Gastrocnemius medialis (tissue), 4 donors: ENCODE results near the gene DOC2A. TPM values are rescaled to one million over a fixed set of nuclear protein-coding genes. Genes with fewer than 3 reads are reported as not detected.
"Not testable (repeated sequence)": the region's sequence is repeated elsewhere in the genome, so short reads cannot be mapped to it uniquely, and the experiment has no call there.

Source experiments
- ATAC-seq, 2 donors: fragments of 150-250 bp; one replicate each; pipeline ENCODE4 v1.9.1; 2016
- DNase-seq, 2 donors: peaks; one replicate each; pipeline ENCODE4 v3.0.0-alpha.2; 2019
- H3K27ac ChIP-seq, 4 donors: fragments of 200-600 bp; sonication (generic); 1 replicate in 1 of 4; 2 replicates in 3 of 4; pipeline ENCODE4 v1.5.1; 2016 to 2018; ENCODE audit warnings: mild to moderate bottlenecking in 2 of 4, moderate library complexity in 1 of 4
- H3K27me3 ChIP-seq, 3 donors: fragments of 200-600 bp; sonication (generic) in 2 of 3; 1 replicate in 1 of 3; 2 replicates in 2 of 3; pipeline versions ENCODE4 v1.5.1 to v1.6.0; 2016 to 2019; ENCODE audit warnings: mild to moderate bottlenecking in 1 of 3, moderate library complexity in 1 of 3
- H3K36me3 ChIP-seq, 2 donors: fragments of 200-600 bp; sonication (generic) in 1 of 2; one replicate each; pipeline ENCODE4 v1.5.1; 2017 to 2018
- H3K4me1 ChIP-seq, 2 donors: fragments of 200-600 bp; sonication (generic) in 1 of 2; one replicate each; pipeline ENCODE4 v1.5.1; 2016 to 2017; ENCODE audit warnings: mild to moderate bottlenecking in 2 of 2
- H3K4me3 ChIP-seq, 4 donors: fragments of 200-600 bp; sonication (generic) in 3 of 4; 1 replicate in 1 of 4; 2 replicates in 3 of 4; pipeline ENCODE4 v1.5.1; 2016 to 2019; ENCODE audit warnings: mild to moderate bottlenecking in 2 of 4
- H3K9me3 ChIP-seq, 3 donors: fragments of 200-600 bp; sonication (generic) in 2 of 3; 1 replicate in 1 of 3; 2 replicates in 2 of 3; pipeline ENCODE4 v1.5.1; 2016 to 2019
- POLR2A ChIP-seq, 2 donors: fragments of 450-650 bp; IDR thresholded peaks; one replicate each; pipeline ENCODE4 v1.6.1; 2017; ENCODE audit warnings: antibody characterized with exemption in 2 of 2, mild to moderate bottlenecking in 2 of 2, moderate library complexity in 2 of 2
- in situ Hi-C, 4 donors: fragments of 200-750 bp; cut with MboI; loops; one replicate each; pipeline versions ENCODE4 v1.15.0 to v1.8.0; 2017; ENCODE audit warnings: low sequenced_read_pairs in 4 of 4
- intact Hi-C: fragments of 100-400 bp; cut with DNase I; formaldehyde crosslinking; loops from one replicate; pipeline ENCODE4 v1.15.1; 2023; ENCODE audit warnings: low total_unique reads
- total RNA-seq, 4 donors: library from RNA; depleted of rRNA; stranded (reverse); fragments of >200 nt; gene quantifications; one replicate each; pipeline versions ENCODE4 v1.1.0 to v1.2.3, GENCODE V29; 2016
- TF ChIP-seq, protein P1 (sequence below), 5 experiments: fragments of 450-650 bp in 3 of 5; fragments of 200-600 bp in 2 of 5; sonication (generic) in 2 of 5; IDR thresholded peaks in 4 of 5; conservative IDR thresholded peaks in 1 of 5; 1 replicate in 4 of 5; 2 replicates in 1 of 5; pipeline ENCODE4 v1.5.1; 2016 to 2019; ENCODE audit warnings: antibody characterized with exemption in 5 of 5, mild to moderate bottlenecking in 3 of 5, moderate library complexity in 3 of 5

Gene DOC2A
- total RNA-seq, 4 donors from 2014 or later = not detected

DNA sequence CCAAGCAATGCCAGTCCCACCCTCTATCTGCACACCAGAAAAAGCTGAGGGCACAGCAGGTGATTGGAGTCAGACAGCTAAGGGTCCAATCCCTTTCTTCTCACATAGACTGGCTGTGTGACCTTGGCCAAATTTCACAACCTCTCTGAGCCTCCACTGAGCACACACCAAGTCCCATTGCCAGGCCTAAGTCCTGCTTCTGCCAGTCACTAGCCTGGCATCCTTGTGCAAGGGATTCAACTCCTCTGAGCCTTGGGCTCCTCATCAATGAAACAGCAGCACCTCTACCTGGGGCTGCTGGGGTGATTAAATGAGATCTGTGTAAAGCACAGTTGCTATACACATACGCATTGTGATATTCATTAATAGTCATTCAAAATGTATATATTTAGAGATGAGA is 35.8 kb upstream of the DOC2A start:
- no peak for ATAC-seq
- Histone ChIP-seq H3K9me3 (no peaks in the 10 kb centered on the region), H3K27ac (no peak overlapping the region), H3K36me3 (no peaks in the 10 kb centered on the region), H3K4me3 (no peak overlapping the region), H3K27me3 (no peaks in the 10 kb centered on the region), H3K4me1 (no peaks in the 10 kb centered on the region)
- intact Hi-C loops = no loop called here
- in situ Hi-C loops = loop anchor here in 2 of 4 donors (10.0 to 25.0 kb wide), 2 partner anchors 138 to 359 kb away; partner anchors contain the start of genes CORO1A (in 1 of the 2) and QPRT (in 1 of the 2)
- no peak for DNase-seq
- no peak for TF ChIP-seq POLR2A (IDR thresholded peaks at IDR 0.05)

DNA sequence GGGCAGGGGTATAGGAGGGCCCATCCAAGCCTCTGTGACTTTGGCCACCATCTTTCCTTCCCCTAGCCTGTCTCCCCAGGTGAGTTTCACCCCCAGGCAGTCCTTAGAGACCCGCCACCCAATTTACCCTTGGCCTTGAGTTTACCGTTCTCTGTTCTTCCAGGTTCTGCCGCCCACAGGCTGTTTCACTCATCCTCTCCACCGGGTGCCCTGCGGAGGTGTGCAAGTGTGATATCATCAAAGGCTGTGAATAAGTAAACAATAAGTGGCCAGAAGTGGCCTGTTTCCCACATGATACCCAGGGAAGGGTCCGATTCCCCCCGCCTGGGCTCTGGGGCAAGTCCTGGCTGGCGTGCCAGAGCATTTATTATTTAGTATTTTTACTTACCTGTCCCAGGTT is 35.4 kb upstream of the DOC2A start:
- ATAC-seq (no peak), DNase-seq (no peak)
- in situ Hi-C loops (loop anchor here in 2 of 4 donors (10.0 to 25.0 kb wide), 2 partner anchors 139 to 359 kb away; partner anchors contain the start of genes CORO1A (in 1 of the 2) and QPRT (in 1 of the 2)), intact Hi-C loops (no loop called here)
- no peaks in the 10 kb centered on the region for H3K27me3 ChIP-seq
- H3K4me3 ChIP-seq = no peak overlapping the region
- H3K4me1 ChIP-seq = no peaks in the 10 kb centered on the region
- H3K27ac ChIP-seq = no peak overlapping the region
- no peaks in the 10 kb centered on the region for H3K9me3 ChIP-seq
- H3K36me3 ChIP-seq = no peaks in the 10 kb centered on the region
- TF ChIP-seq, protein P1, sequence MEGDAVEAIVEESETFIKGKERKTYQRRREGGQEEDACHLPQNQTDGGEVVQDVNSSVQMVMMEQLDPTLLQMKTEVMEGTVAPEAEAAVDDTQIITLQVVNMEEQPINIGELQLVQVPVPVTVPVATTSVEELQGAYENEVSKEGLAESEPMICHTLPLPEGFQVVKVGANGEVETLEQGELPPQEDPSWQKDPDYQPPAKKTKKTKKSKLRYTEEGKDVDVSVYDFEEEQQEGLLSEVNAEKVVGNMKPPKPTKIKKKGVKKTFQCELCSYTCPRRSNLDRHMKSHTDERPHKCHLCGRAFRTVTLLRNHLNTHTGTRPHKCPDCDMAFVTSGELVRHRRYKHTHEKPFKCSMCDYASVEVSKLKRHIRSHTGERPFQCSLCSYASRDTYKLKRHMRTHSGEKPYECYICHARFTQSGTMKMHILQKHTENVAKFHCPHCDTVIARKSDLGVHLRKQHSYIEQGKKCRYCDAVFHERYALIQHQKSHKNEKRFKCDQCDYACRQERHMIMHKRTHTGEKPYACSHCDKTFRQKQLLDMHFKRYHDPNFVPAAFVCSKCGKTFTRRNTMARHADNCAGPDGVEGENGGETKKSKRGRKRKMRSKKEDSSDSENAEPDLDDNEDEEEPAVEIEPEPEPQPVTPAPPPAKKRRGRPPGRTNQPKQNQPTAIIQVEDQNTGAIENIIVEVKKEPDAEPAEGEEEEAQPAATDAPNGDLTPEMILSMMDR (IDR thresholded peaks at IDR 0.05 in 4 of 5, conservative IDR thresholded peaks at IDR 0.05 in 1 of 5) = no peak
- TF ChIP-seq POLR2A (IDR thresholded peaks at IDR 0.05) = no peak

DNA sequence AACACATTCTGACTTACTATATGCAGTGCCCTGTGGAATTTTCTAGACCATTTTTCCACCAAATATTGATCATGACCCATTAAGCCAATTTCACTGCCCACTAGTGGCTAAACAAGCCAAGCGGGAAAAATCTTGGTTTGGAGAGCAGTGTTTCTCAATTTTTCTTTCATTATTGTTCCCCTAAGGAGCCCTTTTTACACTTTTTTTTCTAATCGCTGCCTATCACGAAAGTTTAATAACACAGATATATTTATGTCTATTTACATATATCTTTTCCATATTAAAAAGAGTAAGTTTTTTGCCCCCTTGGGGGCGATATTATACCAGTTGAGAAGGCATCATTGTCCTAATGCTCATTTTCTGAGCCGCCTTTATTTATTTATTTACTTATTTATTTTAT is 31.0 kb upstream of the DOC2A start:
- H3K9me3 ChIP-seq = no peaks in the 10 kb centered on the region
- ATAC-seq (no peak), DNase-seq (no peak)
- H3K4me3 ChIP-seq = no peak overlapping the region
- in situ Hi-C loops = loop anchor here in 2 of 4 donors (10.0 to 25.0 kb wide), 2 partner anchors 143 to 355 kb away; partner anchors contain the start of genes CORO1A (in 1 of the 2) and QPRT (in 1 of the 2)
- intact Hi-C loops = loop anchor here (2.0 kb wide), 1 partner anchor 51 kb away; no protein-coding TSS in a partner anchor
- H3K4me1 ChIP-seq = no peaks in the 10 kb centered on the region
- H3K36me3 ChIP-seq = no peaks in the 10 kb centered on the region
- TF ChIP-seq, protein P1 (IDR thresholded peaks at IDR 0.05 in 4 of 5, conservative IDR thresholded peaks at IDR 0.05 in 1 of 5) = peak in 3 of 5 experiments; percentile 34 to 65 (median 48)
- TF ChIP-seq POLR2A (IDR thresholded peaks at IDR 0.05) = no peak
- no peaks in the 10 kb centered on the region for H3K27me3 ChIP-seq
- no peak overlapping the region for H3K27ac ChIP-seq

DNA sequence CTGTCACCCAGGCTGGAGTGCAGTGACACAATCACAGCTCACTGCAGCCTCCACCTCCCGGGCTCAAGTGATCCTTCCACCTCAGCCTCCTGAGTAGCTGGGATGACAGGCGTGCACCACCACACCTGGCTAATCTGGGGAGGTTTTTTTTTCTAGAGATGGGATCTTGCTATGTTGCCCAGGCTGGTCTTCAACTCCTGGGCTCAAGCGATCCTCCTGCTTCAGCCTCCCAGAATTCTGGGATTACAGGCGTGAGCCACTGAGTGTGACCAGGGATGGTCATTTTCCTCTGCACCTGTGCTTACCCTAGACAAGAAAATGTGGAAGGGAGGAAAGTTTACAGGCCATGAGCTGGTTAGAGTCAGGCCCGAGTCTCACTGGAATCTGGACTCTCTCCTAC is 29.9 kb upstream of the DOC2A start:
- ATAC-seq, H3K27ac ChIP-seq, intact Hi-C loops, H3K36me3 ChIP-seq, H3K27me3 ChIP-seq, H3K9me3 ChIP-seq, DNase-seq, H3K4me1 ChIP-seq, H3K4me3 ChIP-seq: not testable (repeated sequence)
- in situ Hi-C loops = loop anchor here in 2 of 4 donors (10.0 to 25.0 kb wide), 2 partner anchors 144 to 353 kb away; partner anchors contain the start of genes CORO1A (in 1 of the 2) and QPRT (in 1 of the 2)

- peaks cover 0 to 5% (median 0%) of the 10 kb centered on the region in 3 donors for H3K27me3 ChIP-seq
- in situ Hi-C loops = loop anchor here in 2 of 4 donors (10.0 to 25.0 kb wide), 2 partner anchors 145 to 353 kb away; partner anchors contain the start of genes CORO1A (in 1 of the 2) and QPRT (in 1 of the 2)
- no peak for ATAC-seq
Measured at GRCh38 chr16:30040221-30040620, 29.4 kb upstream of the DOC2A start.

More at GRCh38 chr16:30040221-30040620, 29.4 kb upstream of the DOC2A start:
- no peak for DNase-seq
- Histone ChIP-seq H3K27ac (no peak overlapping the region), H3K4me3 (no peak overlapping the region), H3K9me3 (no peaks in the 10 kb centered on the region), H3K36me3 (no peaks in the 10 kb centered on the region), H3K4me1 (no peaks in the 10 kb centered on the region)
- TF ChIP-seq, protein P1 (IDR thresholded peaks at IDR 0.05 in 4 of 5, conservative IDR thresholded peaks at IDR 0.05 in 1 of 5) = no peak
- TF ChIP-seq POLR2A (IDR thresholded peaks at IDR 0.05) = no peak
- intact Hi-C loops = no loop called here
